ENCODE data around the gene KIAA2012. TPM values are rescaled to one million over a fixed set of nuclear protein-coding genes. Genes with fewer than 3 reads are reported as not detected.

KIAA2012 gene
- total and polyA plus RNA-seq, 2 of the 4 experiments (the other 2 are of a cell fraction): under 0.01 to 0.09 TPM

GRCh38 chr2:202102425-202103000 lies 29.5 kb downstream of the KIAA2012 start:
- Histone ChIP-seq H3K9me3 (ENCODE audit: control insufficient read depth, insufficient read depth, low read length) (no peaks in the 10 kb centered on the region), H3K36me3 (ENCODE audit: control insufficient read depth, insufficient read depth, low read length) (no peaks in the 10 kb centered on the region), H4K91ac (ENCODE audit: insufficient read depth, low read depth, low read length) (no peak overlapping the region), H3K4ac (ENCODE audit: low read depth, low read length) (no peak overlapping the region), H2BK15ac (ENCODE audit: low read depth, low read length) (no peak overlapping the region), H4K20me1 (ENCODE audit: insufficient read depth, low read length) (no peaks in the 10 kb centered on the region), H3K4me3 (ENCODE audit: insufficient read depth, low read depth, low read length) (no peak overlapping the region), H3K4me2 (ENCODE audit: low read depth, low read length) (no peak overlapping the region), H3K18ac (ENCODE audit: low read depth, low read length) (no peak overlapping the region), H3K9ac (ENCODE audit: low read depth, low read length) (peak overlapping the region; percentile 49; the same call in 1 of the 2 replicates), H3K56ac (ENCODE audit: extremely low read depth, insufficient read depth, low read length) (no peak overlapping the region), H2BK120ac (ENCODE audit: low read depth, low read length) (no peak overlapping the region), H3K9me1 (ENCODE audit: insufficient read depth, low read length) (no peaks in the 10 kb centered on the region), H4K8ac (ENCODE audit: low read depth in 2 of 2, low read length in 2 of 2) (no peak overlapping the region), H2BK20ac (ENCODE audit: low read depth, low read length) (no peak overlapping the region), H2AK5ac (ENCODE audit: low read depth, low read length) (no peak overlapping the region), H3K4me1 (ENCODE audit: control insufficient read depth, insufficient read depth, low read length) (peaks cover 1% of the 10 kb centered on the region; the same call in 1 of the 2 replicates), H2BK5ac (ENCODE audit: low read depth, low read length, poor library complexity, severe bottlenecking) (no peak overlapping the region), H3K27ac (ENCODE audit: insufficient read depth, low read length) (no peak overlapping the region), H2AK9ac (replicated peaks; ENCODE audit: low read depth, low read length, poor library complexity) (no peak overlapping the region), H2AFZ (replicated peaks; ENCODE audit: low read length, poor library complexity) (no peak overlapping the region), H3K23ac (ENCODE audit: low read depth, low read length) (no peak overlapping the region), H3K14ac (replicated peaks; ENCODE audit: low read depth, low read length) (0 out of 2 replicates have a peak overlapping the region, but pooled peaks have one; percentile 10), H3K27me3 (ENCODE audit: control insufficient read depth, insufficient read depth, low read length) (no peaks in the 10 kb centered on the region), H3K79me1 (ENCODE audit: low read depth in 1 of 2, low read length in 2 of 2) (no peaks in the 10 kb centered on the region), H4K5ac (ENCODE audit: low read depth, low read length) (no peak overlapping the region)
- TF ChIP-seq RCOR1 (IDR thresholded peaks at IDR 0.05; ENCODE audit: insufficient replicate concordance, low read length) (no peak), ELK1 (IDR thresholded peaks at IDR 0.05; ENCODE audit: borderline replicate concordance, low read depth, low read length) (no peak), MAZ (IDR thresholded peaks at IDR 0.05; ENCODE audit: borderline replicate concordance, low read depth, low read length) (no peak), RFX5 (IDR thresholded peaks at IDR 0.05; ENCODE audit: low read depth, low read length) (no peak), CHD1 (IDR thresholded peaks at IDR 0.05; ENCODE audit: low read depth, low read length) (no peak)
- POLR2A ChIA-PET (ENCODE audit: unreplicated experiment): no interaction called here
- CTCF ChIA-PET: interaction anchor here (0.6 to 1.0 kb wide), 3 partner anchors 33 to 62 kb away, joined by 3 to 4 read pairs (median 3); no protein-coding TSS in a partner anchor
- WGBS, 2 experiments (ENCODE audit: extremely low coverage in 2 of 2, insufficient read length in 1 of 2): 63% methylated on average over 2 of the region's 4 CpGs; no CpG with 5 or more reads in 1 of the 2 experiments
- in situ Hi-C loops (cut with MboI; ENCODE audit: low sequenced_read_pairs) (no loop called here), dilution Hi-C loops (cut with HindIII; ENCODE audit: low sequenced_read_pairs, unreplicated experiment) (no loop called here), intact Hi-C loops (cut with micrococcal nuclease) (loop anchor here (5.0 kb wide), 1 partner anchor 45 kb away; no protein-coding TSS in a partner anchor)
- DNase-seq: no peak
- peak; percentile 21; the same call in 1 of the 2 replicates for ATAC-seq (ENCODE audit: low read depth)
- BruUV-seq (replicated peaks): no TSS peak

Data from IMR-90 (cell line).